GM18907 (cell line): ENCODE measurements around the gene INPP4B.
A peak's percentile ranks its signal among the peaks of the same experiment; 100 is the strongest.

Experiments
- ATAC-seq: cut with Tn5 transposase; IDR thresholded peaks from one replicate; pipeline ENCODE4 v1.9.1; 2021; ENCODE audit warnings: mild to moderate bottlenecking, moderate library complexity; ENCODE audit not compliant: unreplicated experiment

INPP4B gene

GRCh38 chr4:142265946-142266345, 580.2 kb downstream of the INPP4B start:
- ATAC-seq: no peak

- ATAC-seq: no peak
These were observed 580.6 kb downstream of the INPP4B start for GRCh38 chr4:142265536-142265935.

GRCh38 chr4:142264961-142265360, 581.1 kb downstream of the INPP4B start:
- no peak for ATAC-seq

- no peak for ATAC-seq
These were observed 583.1 kb downstream of the INPP4B start for GRCh38 chr4:142262956-142263355.

- ATAC-seq: no peak
These were observed 597.2 kb downstream of the INPP4B start for GRCh38 chr4:142248946-142249345.

- ATAC-seq: no peak
These were observed 602.8 kb downstream of the INPP4B start for GRCh38 chr4:142243255-142243654.

GRCh38 chr4:142242156-142242555, 603.9 kb downstream of the INPP4B start:
- ATAC-seq: no peak

- no peak for ATAC-seq
These were observed 607.5 kb downstream of the INPP4B start for GRCh38 chr4:142238589-142238988.

GRCh38 chr4:142236268-142236667, 609.8 kb downstream of the INPP4B start:
- ATAC-seq: no peak

GRCh38 chr4:142231787-142232186, 614.3 kb downstream of the INPP4B start:
- no peak for ATAC-seq

- ATAC-seq: no peak
These were observed 615.1 kb downstream of the INPP4B start for GRCh38 chr4:142230991-142231390.

GRCh38 chr4:142226014-142226413, 620.1 kb downstream of the INPP4B start:
- no peak for ATAC-seq

GRCh38 chr4:142222127-142222526, 624.0 kb downstream of the INPP4B start:
- ATAC-seq: no peak

- no peak for ATAC-seq
These were observed 627.4 kb downstream of the INPP4B start for GRCh38 chr4:142218726-142219125.

- no peak for ATAC-seq
These were observed 634.7 kb downstream of the INPP4B start for GRCh38 chr4:142211444-142211843.

- ATAC-seq: no peak
These were observed 642.6 kb downstream of the INPP4B start for GRCh38 chr4:142203505-142203904.

- ATAC-seq: peak; percentile 94
These were observed 643.4 kb downstream of the INPP4B start for GRCh38 chr4:142202404-142203332.

GRCh38 chr4:142201041-142201440, 645.1 kb downstream of the INPP4B start:
- no peak for ATAC-seq

- ATAC-seq: no peak
These were observed 651.2 kb downstream of the INPP4B start for GRCh38 chr4:142194905-142195304.

- ATAC-seq: no peak
These were observed 654.2 kb downstream of the INPP4B start for GRCh38 chr4:142191901-142192300.

GRCh38 chr4:142181021-142181420, 665.1 kb downstream of the INPP4B start:
- ATAC-seq: no peak

GRCh38 chr4:142169216-142169615, 676.9 kb downstream of the INPP4B start:
- no peak for ATAC-seq

- no peak for ATAC-seq
These were observed 677.9 kb downstream of the INPP4B start for GRCh38 chr4:142168181-142168580.
